SU-DHL-6 (cell line): ENCODE measurements around the gene MISP.

Experiments
- H2AFZ ChIP-seq: fragments of 200-600 bp; sonication (generic); 2 replicates; pipeline ENCODE4 v1.6.1; 2014; ENCODE audit warnings: low read depth, mild to moderate bottlenecking, moderate library complexity, mixed read lengths, antibody characterized with exemption, low read length; ENCODE audit not compliant: severe bottlenecking
- H3F3A ChIP-seq: fragments of 200-600 bp; shearing (Covaris generic); 2 replicates; pipeline ENCODE4 v1.6.0; 2016; ENCODE audit warnings: antibody characterized with exemption, mild to moderate bottlenecking; ENCODE audit not compliant: insufficient read depth
- H3K27ac ChIP-seq: fragments of 200-600 bp; sonication (generic); 2 replicates; pipeline ENCODE4 v1.5.1; 2016; ENCODE audit warnings: low read depth, mild to moderate bottlenecking, low read length, moderate library complexity, mixed read lengths
- H3K27me3 ChIP-seq: fragments of 200-600 bp; sonication (generic), shearing (Covaris generic); 2 replicates; pipeline ENCODE4 v1.6.0; 2014; ENCODE audit warnings: mild to moderate bottlenecking, low read length
- H3K36me3 ChIP-seq: fragments of 200-600 bp; sonication (generic); 2 replicates; pipeline ENCODE4 v1.6.1; 2014; ENCODE audit warnings: mild to moderate bottlenecking, low read length, mixed read lengths
- H3K4me2 ChIP-seq: fragments of 300-600, 200-600 bp; shearing (Covaris generic), sonication (generic); 2 replicates; pipeline ENCODE4 v1.6.0; 2014; ENCODE audit warnings: low read length, low read depth, mild to moderate bottlenecking; ENCODE audit not compliant: poor library complexity, severe bottlenecking
- H3K4me3 ChIP-seq: fragments of 200-600 bp; sonication (generic); 2 replicates; pipeline ENCODE4 v1.5.1; 2014; ENCODE audit warnings: antibody characterized with exemption, low read length, mild to moderate bottlenecking, mixed read lengths; ENCODE audit not compliant: insufficient read depth, poor library complexity, severe bottlenecking
- H3K79me2 ChIP-seq: fragments of 200-600 bp; sonication (generic); 2 replicates; pipeline ENCODE4 v1.6.1; 2014; ENCODE audit warnings: mild to moderate bottlenecking, low read length, moderate library complexity; ENCODE audit not compliant: insufficient read depth
- H3K9ac ChIP-seq: fragments of 200-600 bp; sonication (generic); 2 replicates; pipeline ENCODE4 v1.7.0; 2014; ENCODE audit warnings: mild to moderate bottlenecking, low read length
- H3K9me2 ChIP-seq: fragments of 200-600 bp; sonication (generic); replicated peaks from 2 replicates; pipeline ENCODE4 v1.6.1; 2014; ENCODE audit warnings: low read length; ENCODE audit not compliant: insufficient read depth
- H3K9me3 ChIP-seq: fragments of 200-600 bp; sonication (generic); 2 replicates; pipeline ENCODE4 v1.6.1; 2014; ENCODE audit warnings: low read length, mixed read lengths; ENCODE audit not compliant: insufficient read depth
- H4K20me1 ChIP-seq: fragments of 200-600 bp; sonication (generic); 2 replicates; pipeline ENCODE4 v1.6.1; 2014; ENCODE audit warnings: low read depth, mild to moderate bottlenecking, antibody characterized with exemption, low read length, moderate library complexity, mixed read lengths
- EZH2phosphoT487 ChIP-seq: fragments of 200-600 bp; sonication (generic), shearing (Covaris generic); conservative IDR thresholded peaks from 2 replicates; pipeline ENCODE4 v1.6.1; 2018; ENCODE audit warnings: mild to moderate bottlenecking, antibody characterized with exemption, low read length, moderate library complexity, mixed read lengths
- TF ChIP-seq, protein P1 (sequence below): fragments of 200-600 bp; sonication (generic); IDR thresholded peaks from one replicate; pipeline ENCODE4 v1.5.1; 2017; ENCODE audit warnings: antibody characterized with exemption, mild to moderate bottlenecking, low read length, moderate library complexity; ENCODE audit not compliant: insufficient read depth, poor library complexity, severe bottlenecking

MISP gene

DNA sequence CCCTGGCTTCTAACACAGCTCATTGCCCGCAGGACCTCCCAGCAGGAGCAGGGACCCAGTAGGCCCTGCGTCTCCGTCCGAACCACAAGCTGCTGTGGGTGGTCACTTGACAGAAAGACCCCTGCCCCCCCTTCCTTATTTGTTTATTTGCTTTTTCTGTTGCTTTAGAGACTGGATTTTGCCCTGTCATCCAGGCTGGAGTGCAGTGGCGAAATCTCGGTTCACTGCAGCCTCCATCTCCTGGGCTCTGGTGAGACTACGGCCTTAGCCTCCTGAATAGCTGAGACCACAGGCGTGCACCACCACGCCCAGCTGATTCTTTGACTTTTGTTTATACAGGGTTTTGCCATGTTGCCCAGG is 38.8 kb downstream of the MISP start:
- Histone ChIP-seq H3K4me2 (no peak overlapping the region), H3K27ac (no peak overlapping the region), H3K9ac (no peak overlapping the region), H3K27me3 (no peaks in the 10 kb centered on the region), H3K79me2 (no peaks in the 10 kb centered on the region), H3K36me3 (no peaks in the 10 kb centered on the region), H4K20me1 (no peaks in the 10 kb centered on the region), H3K9me2 (no peaks in the 10 kb centered on the region), H3K4me3 (no peak overlapping the region), H2AFZ (no peak overlapping the region), H3F3A (no peaks in the 10 kb centered on the region), H3K9me3 (no peaks in the 10 kb centered on the region)
- TF ChIP-seq EZH2phosphoT487 = no peak
- TF ChIP-seq, protein P1, sequence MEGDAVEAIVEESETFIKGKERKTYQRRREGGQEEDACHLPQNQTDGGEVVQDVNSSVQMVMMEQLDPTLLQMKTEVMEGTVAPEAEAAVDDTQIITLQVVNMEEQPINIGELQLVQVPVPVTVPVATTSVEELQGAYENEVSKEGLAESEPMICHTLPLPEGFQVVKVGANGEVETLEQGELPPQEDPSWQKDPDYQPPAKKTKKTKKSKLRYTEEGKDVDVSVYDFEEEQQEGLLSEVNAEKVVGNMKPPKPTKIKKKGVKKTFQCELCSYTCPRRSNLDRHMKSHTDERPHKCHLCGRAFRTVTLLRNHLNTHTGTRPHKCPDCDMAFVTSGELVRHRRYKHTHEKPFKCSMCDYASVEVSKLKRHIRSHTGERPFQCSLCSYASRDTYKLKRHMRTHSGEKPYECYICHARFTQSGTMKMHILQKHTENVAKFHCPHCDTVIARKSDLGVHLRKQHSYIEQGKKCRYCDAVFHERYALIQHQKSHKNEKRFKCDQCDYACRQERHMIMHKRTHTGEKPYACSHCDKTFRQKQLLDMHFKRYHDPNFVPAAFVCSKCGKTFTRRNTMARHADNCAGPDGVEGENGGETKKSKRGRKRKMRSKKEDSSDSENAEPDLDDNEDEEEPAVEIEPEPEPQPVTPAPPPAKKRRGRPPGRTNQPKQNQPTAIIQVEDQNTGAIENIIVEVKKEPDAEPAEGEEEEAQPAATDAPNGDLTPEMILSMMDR = no peak

DNA sequence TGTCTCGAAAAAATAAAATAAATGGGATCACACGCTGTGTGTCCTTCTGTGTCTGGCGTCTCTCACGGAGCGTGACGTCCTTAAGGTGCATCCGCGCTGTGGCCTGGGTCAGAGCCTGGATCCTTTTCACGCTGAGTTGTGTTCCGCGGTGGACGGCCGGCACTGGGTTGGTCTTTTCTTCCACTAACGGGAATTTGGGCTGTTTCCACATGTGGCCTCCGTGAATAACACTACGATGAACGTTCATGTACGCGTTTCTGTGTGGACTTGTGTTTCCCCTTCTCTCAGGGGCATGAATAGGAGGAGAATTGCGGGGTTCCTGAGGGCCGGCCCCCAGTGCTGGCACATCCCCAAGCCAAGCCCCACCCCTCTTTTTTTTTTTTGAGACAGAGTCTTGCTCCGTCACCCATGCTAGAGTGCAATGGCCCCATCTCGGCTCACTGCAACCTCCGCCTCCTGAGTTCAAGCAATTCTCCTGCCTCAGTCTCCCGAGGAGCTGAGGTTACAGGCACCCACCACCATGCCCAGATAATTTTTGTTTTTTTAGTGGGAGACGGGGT is 40.2 kb downstream of the MISP start:
- Histone ChIP-seq H3F3A (no peaks in the 10 kb centered on the region), H3K9me3 (no peaks in the 10 kb centered on the region), H3K79me2 (no peaks in the 10 kb centered on the region), H3K4me3 (no peak overlapping the region), H3K36me3 (no peaks in the 10 kb centered on the region), H3K9ac (no peak overlapping the region), H2AFZ (no peak overlapping the region), H3K4me2 (no peak overlapping the region), H3K9me2 (no peaks in the 10 kb centered on the region), H3K27me3 (no peaks in the 10 kb centered on the region), H4K20me1 (no peaks in the 10 kb centered on the region), H3K27ac (no peak overlapping the region)
- TF ChIP-seq, protein P1 = no peak

DNA sequence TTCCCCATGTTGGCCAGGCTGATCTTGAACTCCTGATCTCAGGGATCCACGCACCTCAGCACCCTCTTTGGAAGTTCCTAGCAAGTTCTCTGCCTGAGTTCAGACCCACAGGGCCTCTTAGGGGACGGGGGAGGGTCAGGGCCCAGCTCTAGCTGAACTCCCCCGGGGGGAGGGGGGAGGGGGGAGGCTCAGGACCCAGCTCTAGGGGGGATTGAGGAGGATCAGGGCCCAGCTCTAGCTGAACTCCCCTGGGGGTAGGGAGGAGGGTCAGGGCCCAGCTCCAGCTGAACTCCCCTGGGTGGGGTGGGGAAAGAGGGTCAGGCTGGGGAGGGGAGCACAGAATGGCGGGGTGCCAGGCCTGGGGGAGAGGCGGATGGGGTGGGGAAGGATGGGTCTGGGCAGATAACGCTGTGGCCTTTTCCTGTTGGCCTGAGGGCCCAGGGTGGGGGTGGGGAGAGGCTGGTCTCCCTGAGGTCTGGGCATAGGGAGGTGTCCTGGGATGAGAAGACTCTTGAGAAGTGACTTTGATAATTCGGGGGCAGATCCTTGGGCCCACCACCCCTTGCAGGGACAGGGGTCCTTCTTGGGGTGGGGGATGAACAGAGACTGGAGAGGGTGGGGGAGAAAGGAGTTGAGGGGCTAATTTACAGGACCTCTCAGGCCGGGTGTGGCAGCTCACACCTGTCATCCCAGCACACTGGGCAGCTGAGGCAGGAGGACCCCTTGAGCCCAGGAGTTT is 40.8 kb downstream of the MISP start:
- Histone ChIP-seq H3K9me3 (no peaks in the 10 kb centered on the region), H3K9me2 (no peaks in the 10 kb centered on the region), H3F3A (no peaks in the 10 kb centered on the region), H3K9ac (no peak overlapping the region), H3K27me3 (no peaks in the 10 kb centered on the region), H4K20me1 (no peaks in the 10 kb centered on the region), H2AFZ (no peak overlapping the region), H3K36me3 (no peaks in the 10 kb centered on the region), H3K4me2 (no peak overlapping the region), H3K79me2 (no peaks in the 10 kb centered on the region), H3K4me3 (no peak overlapping the region), H3K27ac (no peak overlapping the region)
- TF ChIP-seq EZH2phosphoT487 = no peak
- TF ChIP-seq, protein P1 = no peak
